ENCODE results near the gene CXorf38. TPM values are rescaled to one million over a fixed set of nuclear protein-coding genes. Genes with fewer than 3 reads are reported as not detected.
A peak's percentile ranks its signal among the peaks of the same experiment; 100 is the strongest.

Gene CXorf38
- polyA plus RNA-seq, 2 of the 4 experiments (the other 2 are of a cell fraction), result 9.8 to 14.3 TPM

DNA sequence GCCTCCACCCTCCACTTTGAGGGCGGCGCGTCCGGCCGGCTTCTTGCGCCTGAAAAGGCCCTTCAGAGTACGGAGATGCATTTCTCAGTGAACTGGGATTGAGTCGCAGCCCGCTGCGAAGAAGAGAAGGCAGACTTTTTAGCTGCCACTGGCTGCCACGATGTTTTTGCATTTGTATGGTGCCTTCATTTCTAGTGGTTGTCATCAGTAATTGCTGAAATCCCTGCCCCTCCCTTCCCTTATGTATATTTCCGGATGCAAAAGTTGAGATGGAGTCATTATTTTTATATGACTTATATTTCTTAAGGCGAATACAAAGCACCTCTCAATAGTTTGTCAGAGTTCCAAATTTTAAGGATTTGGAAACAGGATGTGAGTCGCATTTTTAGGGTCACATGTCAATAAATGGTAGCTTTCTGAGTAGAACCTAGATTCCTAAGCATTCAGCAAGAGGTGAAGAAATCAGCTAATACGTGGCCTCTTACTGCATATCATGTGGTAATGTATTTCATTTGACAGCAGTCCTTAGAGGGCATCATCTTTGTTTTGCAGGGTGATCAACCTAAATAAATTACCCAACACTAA lies 65.9 kb downstream of the CXorf38 start (continued):
- TF ChIP-seq POLR2A (IDR thresholded peaks at IDR 0.05; ENCODE audit: low read length) (no peak), CEBPB (IDR thresholded peaks at IDR 0.05) (no peak)

DNA sequence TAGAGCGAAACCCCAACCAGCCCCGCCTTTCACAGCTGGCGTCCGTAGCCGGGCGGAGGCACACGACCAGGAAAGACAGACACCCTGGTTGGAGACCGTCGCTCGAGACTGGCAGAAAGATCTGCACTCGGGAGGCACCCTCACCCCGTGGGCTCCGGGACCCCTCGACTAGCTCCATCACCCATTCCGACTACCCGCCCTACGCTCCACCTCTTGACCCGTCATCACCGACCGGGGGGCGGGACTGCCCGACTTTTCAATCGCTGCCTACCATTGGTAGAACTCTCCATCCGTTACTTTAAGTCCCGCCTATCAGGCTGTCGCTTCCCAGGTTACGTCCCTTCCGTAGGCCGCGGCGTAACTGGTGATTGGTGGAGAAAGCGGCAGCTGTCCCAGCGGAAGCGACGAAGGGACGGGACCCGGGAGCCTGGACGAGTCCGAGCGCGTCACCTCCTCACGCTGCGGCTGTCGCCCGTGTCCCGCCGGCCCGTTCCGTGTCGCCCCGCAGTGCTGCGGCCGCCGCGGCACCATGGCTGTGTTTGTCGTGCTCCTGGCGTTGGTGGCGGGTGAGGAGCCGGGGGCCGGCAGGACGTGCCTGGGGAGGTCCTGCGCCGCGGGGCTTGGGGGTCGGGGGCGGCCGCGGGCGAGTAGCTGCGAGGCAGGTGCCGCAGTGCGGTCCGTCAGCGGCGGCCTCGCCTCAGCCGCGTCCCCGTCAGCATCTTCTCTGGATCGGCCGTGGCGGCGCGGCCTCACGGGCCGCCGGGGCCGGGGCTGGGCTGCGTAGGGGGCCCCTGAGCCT lies 66.6 kb downstream of the CXorf38 start, which contains the start of gene ATP6AP2:
Gene ATP6AP2, plus strand, starts transcription at position 434 of the 799 bp plus-strand sequence. Its CDS starts 96 bp downstream, at position 530.
- H3K4me3 ChIP-seq, result peak within 1 kb of the TSS; percentile 87
- ATAC-seq (peak; percentile 98 to 99), DNase-seq (ENCODE audit: low read depth in 1 of 2, low spot score in 1 of 2) (peak; percentile 90 to 95), FAIRE-seq (peak; percentile 98)
- CTCF ChIA-PET, result interaction anchor here (0.6 kb wide), 1 partner anchor 37 kb away, joined by 8 read pairs; no protein-coding TSS in a partner anchor
- WGBS (ENCODE audit: missing lambda C conversion rate), result 2% methylated on average over 9 of the region's 89 CpGs
- POLR2A ChIA-PET, result interaction anchor here (1.0 kb wide), 1 partner anchor 14 kb away, joined by 3 read pairs; no protein-coding TSS in a partner anchor
- H3K4me1 ChIP-seq, result peaks cover 6% of the 10 kb centered on the region; the same call in 2 of the 3 replicates
- no peaks in the 10 kb centered on the region for H3K9me3 ChIP-seq
- H3K4me2 ChIP-seq, result peak within 1 kb of the TSS; percentile 91
- peak within 1 kb of the TSS; percentile 80 to 96 for H3K27ac ChIP-seq
- TF ChIP-seq JUN (IDR thresholded peaks at IDR 0.05) (peak in 1 of 2 experiments; percentile 49; a peak in 2 of 5 replicates), EP300 (IDR thresholded peaks at IDR 0.05) (no peak), MYC (IDR thresholded peaks at IDR 0.05; ENCODE audit: borderline replicate concordance, low read length) (no peak), CHD4 (IDR thresholded peaks at IDR 0.05; ENCODE audit: borderline replicate concordance) (no peak), RFX5 (IDR thresholded peaks at IDR 0.05) (peak; percentile 57; the same call in 1 of the 2 replicates), POLR2AphosphoS2 (conservative IDR thresholded peaks at IDR 0.05; ENCODE audit: low read length) (no peak), MAFK (IDR thresholded peaks at IDR 0.05; ENCODE audit: partially characterized antibody) (no peak), HEYL (CRISPR knock-in tag; IDR thresholded peaks at IDR 0.05) (no peak), PHF8 (IDR thresholded peaks at IDR 0.05; ENCODE audit: borderline replicate concordance, low read depth) (peak; percentile 47), RARB (CRISPR knock-in tag; IDR thresholded peaks at IDR 0.05) (no peak), EHMT2 (IDR thresholded peaks at IDR 0.05; ENCODE audit: low read depth) (no peak), HOXB13 (CRISPR knock-in tag; IDR thresholded peaks at IDR 0.05; ENCODE audit: low read depth) (no peak), GATA3 (IDR thresholded peaks at IDR 0.05; ENCODE audit: borderline replicate concordance) (no peak), JUNB (IDR thresholded peaks at IDR 0.05) (no peak), POLR2A (IDR thresholded peaks at IDR 0.05; ENCODE audit: low read length) (peak; percentile 52), NR3C1 (IDR thresholded peaks at IDR 0.05) (no peak), HOXB5 (CRISPR knock-in tag; IDR thresholded peaks at IDR 0.05) (no peak), ZSCAN20 (CRISPR knock-in tag; IDR thresholded peaks at IDR 0.05) (no peak), NPAS2 (CRISPR knock-in tag; IDR thresholded peaks at IDR 0.05; ENCODE audit: borderline replicate concordance) (no peak), SMC3 (IDR thresholded peaks at IDR 0.05) (no peak)
- TF ChIP-seq, protein P1, sequence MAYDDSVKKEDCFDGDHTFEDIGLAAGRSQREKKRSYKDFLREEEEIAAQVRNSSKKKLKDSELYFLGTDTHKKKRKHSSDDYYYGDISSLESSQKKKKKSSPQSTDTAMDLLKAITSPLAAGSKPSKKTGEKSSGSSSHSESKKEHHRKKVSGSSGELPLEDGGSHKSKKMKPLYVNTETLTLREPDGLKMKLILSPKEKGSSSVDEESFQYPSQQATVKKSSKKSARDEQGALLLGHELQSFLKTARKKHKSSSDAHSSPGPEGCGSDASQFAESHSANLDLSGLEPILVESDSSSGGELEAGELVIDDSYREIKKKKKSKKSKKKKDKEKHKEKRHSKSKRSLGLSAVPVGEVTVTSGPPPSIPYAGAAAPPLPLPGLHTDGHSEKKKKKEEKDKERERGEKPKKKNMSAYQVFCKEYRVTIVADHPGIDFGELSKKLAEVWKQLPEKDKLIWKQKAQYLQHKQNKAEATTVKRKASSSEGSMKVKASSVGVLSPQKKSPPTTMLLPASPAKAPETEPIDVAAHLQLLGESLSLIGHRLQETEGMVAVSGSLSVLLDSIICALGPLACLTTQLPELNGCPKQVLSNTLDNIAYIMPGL (CRISPR knock-in tag; IDR thresholded peaks at IDR 0.05; ENCODE audit: borderline replicate concordance), result no peak
- TF ChIP-seq, protein P2, sequence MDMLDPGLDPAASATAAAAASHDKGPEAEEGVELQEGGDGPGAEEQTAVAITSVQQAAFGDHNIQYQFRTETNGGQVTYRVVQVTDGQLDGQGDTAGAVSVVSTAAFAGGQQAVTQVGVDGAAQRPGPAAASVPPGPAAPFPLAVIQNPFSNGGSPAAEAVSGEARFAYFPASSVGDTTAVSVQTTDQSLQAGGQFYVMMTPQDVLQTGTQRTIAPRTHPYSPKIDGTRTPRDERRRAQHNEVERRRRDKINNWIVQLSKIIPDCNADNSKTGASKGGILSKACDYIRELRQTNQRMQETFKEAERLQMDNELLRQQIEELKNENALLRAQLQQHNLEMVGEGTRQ (IDR thresholded peaks at IDR 0.05), result 0 out of 2 replicates have a peak, but pooled peaks have one; percentile 29
- TF ChIP-seq, protein P3, sequence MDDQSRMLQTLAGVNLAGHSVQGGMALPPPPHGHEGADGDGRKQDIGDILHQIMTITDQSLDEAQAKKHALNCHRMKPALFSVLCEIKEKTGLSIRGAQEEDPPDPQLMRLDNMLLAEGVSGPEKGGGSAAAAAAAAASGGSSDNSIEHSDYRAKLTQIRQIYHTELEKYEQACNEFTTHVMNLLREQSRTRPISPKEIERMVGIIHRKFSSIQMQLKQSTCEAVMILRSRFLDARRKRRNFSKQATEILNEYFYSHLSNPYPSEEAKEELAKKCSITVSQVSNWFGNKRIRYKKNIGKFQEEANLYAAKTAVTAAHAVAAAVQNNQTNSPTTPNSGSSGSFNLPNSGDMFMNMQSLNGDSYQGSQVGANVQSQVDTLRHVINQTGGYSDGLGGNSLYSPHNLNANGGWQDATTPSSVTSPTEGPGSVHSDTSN (IDR thresholded peaks at IDR 0.05), result peak; percentile 89
- TF ChIP-seq, protein P4, sequence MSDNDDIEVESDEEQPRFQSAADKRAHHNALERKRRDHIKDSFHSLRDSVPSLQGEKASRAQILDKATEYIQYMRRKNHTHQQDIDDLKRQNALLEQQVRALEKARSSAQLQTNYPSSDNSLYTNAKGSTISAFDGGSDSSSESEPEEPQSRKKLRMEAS (IDR thresholded peaks at IDR 0.05), result peak; percentile 26; the same call in 1 of the 2 replicates
